SKM-1 (cell line): ENCODE measurements around the gene BBS9.
"Not testable (repeated sequence)": the region's sequence is repeated elsewhere in the genome, so short reads cannot be mapped to it uniquely, and the experiment has no call there.

ENCODE experiments used
- DNase-seq: peaks from one replicate; lab custom pipeline; 2025; ENCODE audit not compliant: unreplicated experiment; lab: John Stamatoyannopoulos, UW

Gene BBS9

DNA sequence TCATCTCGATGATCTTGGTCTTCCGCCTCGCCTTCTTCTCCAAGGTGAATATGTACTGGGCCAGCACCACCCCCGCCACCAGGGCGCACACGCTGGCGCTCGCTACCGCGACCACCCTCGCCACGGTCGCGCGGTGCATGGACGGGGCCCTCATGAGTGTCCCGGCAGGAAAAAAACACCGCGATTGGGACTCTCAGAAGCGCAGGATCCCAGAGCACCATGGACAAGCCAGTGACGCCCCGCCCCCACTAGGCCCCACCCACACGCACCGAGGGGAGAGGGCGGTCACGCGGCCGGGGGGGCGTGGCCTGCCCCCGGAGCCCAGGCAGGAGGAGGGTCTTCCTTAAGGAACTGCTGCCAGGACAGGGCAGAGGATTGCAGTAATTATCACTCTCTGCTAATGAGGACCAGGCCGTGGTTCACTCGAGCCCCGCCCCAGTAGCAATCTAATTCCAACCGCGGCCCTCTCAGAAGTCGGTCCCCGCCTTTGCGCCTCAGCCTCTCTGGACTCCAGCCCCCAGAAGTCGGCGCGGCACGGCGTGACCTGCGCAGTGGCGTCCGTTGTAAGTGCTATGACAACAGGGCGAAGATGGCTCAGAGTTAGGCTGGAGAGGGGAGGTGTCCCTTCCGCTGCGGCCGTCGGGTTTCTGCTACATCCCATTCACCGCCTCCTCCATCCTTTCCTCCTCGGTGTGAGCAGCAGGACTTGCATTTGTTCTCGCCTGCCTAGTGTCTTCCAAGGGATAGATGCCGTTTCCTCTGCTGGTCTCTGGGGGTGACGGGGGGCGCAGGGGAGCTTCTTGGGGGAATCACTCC lies at the start of gene BBS9:
Gene BBS9 (plus strand): TSS at position 575 of the 816 bp plus-strand sequence. CDS start 16,689 bp downstream, outside the sequence.
- peak; percentile 93 for DNase-seq

DNA sequence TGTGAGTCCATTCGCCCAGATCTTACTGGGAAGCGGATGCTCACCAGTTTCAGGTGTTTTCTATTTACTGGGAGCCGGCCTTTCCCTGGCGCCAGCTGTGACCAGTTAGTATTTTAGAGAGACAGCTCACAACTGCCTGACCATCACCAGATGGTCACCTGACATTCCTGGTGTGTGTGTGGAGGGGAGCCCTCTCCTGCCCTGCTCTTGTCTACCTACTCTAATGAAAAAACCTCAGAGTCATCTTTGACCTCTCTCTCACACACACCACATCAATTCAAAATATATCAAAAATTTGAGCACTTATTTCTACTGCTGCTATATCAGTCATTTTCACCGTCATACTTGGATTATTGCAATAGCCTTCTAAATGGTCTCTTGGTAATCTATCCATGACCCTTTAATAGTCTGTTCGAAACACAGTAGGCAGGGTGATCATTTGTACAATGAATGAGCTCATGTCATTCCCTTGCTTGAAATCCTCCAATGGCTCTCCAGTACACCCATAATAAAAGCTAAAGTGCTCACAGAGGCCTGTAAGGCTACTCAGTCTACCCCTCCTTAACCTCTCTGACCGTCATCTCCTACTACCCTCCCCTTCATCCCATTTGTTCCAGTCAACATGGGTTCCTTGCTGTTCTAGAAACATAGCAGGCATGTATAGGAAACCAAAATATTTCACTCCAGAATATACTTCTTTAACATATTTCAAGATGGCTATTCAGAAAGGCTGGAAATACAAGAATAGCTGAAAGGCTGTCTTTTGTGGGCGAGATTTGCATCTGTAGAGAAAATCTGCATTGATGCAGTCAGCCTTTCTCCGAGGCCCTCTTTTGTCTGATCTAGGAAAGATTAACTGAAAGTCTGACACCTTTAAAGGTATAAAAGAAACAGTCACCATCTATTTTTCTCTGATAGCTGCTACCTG lies 49.3 kb upstream of the BBS9 start:
- no peak for DNase-seq

DNA sequence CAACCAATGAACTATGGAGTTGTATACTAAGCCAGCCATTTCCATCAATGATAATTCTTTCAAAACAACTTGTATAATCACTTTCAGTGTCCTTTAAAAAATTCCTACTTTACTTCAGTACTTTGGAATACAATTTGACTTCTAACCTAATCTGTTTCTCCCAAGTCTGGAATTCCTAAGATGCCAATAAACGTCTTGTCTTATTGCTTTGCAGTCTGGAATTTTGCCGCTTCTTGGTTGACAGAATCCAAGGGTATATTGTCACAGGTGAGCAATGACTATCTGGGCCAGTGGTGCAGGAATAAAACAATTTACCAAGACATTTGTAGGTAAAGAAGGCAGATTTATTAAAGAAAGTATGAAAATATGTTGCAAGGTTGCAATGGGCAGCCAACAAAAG lies 42.0 kb upstream of the BBS9 start:
- no peak for DNase-seq

DNA sequence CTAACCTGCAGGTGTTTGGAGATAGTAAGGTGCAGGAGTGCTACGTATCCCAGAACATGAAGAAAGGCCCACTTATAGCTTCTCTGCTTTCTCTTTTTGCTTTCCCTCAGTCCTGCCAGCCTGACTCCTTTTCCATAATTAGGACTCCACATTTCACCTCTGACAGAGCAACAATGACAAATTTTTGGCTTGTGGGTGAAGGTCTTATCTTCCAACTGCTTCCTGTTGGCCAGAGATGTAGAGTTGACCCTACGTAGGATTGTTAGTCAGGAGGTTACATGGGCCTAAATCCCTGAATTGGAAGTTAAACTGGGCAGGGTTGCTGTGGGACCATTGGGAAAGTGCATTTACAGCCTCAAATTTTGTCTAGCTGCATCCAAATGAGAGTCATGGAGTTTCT lies 41.5 kb upstream of the BBS9 start:
- DNase-seq, result no peak

DNA sequence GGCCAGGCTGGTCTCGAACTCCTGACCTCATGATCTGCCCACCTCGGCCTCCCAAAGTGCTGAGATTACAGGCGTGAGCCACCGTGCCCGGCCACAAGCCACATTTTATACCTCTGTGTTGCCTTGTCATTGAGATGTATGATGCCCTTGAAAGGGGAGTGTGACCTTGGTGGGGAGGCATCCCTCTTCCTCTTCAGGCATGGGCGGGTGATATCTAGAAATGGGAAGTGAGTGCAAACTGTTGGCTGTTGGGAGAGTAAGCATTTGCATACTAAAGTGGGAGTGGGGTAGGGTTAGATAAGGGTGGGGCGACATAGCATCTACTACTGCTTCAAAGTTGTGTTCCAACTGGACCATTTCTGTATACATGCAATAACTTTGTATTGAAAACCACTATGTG lies 40.2 kb upstream of the BBS9 start:
- DNase-seq, result no peak

DNA sequence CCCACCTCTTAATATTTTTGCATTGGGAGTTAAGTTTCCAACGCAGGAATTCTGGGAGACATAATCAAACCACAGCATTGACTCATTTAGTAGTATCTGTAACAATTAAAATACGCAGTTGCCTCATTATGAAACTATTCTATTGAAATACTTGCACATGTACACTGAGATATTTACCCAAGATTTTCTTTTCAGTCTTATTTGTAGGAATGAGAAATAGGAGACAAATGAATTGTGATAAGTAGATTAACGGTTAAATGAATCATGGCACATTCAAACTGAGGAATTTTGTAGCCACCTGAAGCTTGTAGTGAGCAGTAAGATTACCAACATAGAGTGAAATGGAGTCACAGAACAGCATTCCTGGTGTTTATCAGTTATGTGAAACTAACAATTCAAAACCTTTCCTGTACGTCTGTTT lies 38.2 kb upstream of the BBS9 start:
- DNase-seq, result no peak

DNA sequence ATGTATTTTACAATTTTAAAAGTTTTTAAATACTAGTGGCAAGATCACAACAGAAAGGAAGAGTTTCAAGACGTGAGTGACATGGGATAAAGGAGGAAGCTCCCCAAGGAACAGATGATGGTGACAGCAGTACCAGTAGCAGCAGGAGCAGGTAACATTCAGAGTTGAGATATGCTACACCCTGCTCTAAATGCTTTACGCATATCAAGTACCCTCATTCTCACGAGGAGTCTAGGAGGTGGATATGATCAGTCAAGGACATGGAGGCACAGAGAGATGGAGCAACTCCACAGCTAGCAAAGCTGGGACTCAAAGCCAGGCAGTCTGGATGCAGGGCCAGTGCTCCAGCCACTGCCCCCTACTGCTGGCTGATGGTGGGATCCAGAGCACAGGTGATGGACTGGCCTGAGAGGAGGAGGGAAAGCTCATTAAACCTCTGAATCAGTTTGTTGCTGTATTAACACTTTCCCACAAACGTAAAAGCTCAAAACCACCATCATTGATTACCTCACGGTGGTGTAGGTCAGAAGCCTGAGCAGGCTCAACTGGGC lies 37.6 kb upstream of the BBS9 start:
- DNase-seq, result no peak

DNA sequence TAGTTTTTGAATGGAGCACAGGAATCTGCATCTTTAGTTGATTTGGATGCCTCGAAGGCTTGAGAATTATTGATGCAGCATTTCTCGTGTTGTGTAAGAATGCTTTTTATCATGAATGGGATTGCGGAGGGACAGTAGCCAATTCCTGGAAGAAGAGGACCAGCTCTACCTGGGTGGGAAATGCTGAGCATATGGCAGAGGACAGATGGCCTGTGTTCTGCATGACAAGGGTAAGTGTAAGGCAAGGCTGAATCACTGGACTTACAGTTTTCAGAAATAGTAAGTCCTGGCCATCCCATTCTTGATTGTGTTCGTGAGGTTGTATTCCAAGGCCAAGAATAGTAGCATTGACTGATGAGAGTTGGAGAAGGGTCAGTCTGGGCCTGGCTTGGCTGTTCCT lies 36.1 kb upstream of the BBS9 start:
- DNase-seq, result no peak

DNA sequence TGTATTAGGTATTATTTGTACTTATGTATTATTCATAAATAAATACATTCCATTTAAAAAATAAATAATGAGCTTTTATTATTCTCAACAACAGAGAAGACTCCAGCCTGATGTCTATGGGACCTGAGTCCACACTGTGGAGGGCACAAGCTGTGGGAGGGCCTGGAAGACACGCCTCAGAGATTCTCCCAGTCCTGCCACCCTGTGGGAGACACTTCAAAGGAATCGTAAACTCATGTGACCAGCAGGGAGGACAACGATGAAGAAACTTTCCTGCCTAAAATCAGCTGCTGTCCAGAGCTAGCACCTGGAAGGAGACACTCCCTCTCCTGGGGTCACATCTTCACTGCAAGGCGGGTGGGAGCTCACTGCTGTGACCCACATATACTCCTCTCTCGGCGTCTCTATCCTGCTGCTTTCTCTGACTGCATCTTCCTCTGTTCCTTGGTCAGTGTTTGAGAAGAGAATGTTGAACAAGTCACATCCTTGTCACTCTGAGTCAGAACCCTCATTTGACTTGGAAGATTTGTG lies 34.6 kb upstream of the BBS9 start:
- DNase-seq, result not testable (repeated sequence)

DNA sequence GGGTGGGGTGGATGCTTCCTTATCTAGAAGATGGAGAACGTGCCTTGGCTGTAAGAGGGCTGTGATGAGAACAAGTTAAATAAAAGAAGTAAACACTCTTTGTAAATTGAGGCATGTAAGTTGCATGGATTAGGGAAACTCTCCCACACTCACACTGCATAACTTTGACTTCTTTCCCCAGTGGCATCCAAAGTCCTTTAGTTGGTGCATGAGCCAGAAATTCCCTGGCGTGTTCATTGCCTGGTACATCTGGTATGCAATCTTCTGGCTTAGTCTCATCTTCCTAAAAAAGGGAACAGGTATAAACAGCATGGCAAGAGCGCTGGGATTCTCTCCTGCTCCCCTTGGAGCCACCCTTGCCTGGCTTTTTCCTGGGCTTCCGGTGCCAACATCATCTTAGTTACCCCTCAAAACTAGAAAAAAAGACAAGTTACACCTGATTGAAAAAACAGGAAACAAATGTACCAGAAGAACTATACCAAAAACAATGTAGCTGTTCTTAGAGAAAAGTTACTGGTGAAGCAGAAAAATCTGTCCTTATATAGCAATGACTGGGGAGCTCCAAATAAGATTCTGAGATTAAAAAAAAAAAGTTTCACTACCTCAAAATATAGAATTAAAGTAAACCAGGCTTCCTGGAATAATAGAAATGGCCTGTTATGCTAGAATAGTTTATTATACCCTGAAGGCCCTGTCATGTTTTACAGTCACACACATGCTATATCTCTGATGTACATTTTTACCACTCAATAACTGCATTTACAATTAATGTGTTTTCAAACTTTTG lies 30.0 kb upstream of the BBS9 start:
- DNase-seq, result no peak

DNA sequence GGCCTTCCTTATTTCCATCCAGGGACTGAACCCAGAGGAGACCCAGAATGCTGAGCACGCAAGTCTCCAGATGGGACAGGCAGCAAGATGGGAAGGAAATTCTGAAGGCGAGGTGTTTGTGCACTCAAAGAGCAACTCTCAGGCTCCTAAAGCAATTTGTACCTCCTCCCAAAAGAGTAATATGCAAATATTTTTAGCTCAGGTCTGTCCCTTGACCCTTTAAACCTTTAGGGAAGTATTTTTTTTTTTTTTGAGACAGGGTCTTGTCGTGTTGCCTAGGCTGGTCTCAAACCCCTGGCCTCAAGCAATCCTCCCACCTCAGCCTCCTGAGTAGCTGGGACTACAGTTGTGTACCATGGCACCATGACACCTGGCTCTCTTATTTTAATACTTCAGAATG lies 28.6 kb upstream of the BBS9 start:
- DNase-seq, result no peak

DNA sequence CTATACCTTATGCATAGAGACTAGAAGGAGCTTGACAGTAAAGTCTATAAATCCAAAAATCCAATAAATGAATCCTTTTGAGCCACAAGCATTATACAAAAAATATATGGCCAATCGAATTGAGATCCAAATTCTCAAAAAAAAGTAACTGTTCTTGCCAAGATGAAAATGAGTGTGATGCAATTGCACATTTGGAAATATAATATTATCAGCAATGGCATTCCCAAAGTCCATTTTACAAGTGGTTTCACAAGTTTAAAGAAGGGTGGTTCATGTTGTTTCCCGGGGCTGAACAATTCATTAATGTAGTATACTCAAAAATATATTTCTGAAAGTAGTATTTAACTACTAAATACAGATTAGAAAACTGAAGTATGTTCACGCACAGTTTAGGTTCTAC lies 27.5 kb upstream of the BBS9 start:
- DNase-seq, result no peak

DNA sequence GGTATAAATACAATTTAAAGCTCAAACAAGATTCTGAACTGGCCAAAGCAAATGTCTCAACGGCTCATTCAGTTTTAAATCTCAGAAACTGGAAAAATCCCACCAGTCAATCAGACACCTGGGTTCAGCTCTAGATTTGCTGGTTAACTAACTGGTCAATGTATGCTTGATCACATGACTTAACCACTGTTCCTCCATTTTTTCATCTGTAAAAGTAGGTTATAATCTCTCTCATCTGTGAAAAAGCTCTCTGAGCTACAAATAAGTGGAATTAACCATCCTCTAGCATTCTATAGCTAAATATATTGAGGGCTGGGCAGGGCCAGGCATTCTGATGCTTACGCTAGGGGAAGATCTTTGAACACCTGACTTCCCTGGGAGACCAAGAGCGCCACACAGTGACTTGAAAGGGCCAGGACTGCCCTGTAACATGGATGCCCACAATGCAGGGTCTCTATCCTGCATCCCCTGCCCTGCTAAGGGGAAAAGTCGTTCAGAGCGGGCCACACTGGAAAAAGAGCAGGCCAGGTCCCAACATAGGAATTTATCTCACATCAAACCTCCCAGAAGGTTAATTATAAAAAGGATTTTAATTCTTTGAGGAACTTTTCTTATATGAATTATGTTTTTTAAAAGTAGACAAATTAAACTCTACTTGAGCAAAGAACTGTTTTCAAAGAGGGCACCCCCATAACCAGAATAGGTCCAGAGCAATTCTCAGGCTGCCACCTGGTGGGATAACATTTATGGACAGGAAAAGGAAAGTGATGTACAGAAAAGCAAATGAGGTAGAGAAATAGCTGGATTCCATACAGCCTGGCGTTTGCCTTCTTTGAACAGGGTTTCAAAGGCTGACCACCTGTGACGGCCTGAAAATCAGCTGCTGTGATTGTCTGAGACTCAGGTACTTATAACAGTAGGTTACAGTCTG lies 22.0 kb upstream of the BBS9 start:
- no peak for DNase-seq

DNA sequence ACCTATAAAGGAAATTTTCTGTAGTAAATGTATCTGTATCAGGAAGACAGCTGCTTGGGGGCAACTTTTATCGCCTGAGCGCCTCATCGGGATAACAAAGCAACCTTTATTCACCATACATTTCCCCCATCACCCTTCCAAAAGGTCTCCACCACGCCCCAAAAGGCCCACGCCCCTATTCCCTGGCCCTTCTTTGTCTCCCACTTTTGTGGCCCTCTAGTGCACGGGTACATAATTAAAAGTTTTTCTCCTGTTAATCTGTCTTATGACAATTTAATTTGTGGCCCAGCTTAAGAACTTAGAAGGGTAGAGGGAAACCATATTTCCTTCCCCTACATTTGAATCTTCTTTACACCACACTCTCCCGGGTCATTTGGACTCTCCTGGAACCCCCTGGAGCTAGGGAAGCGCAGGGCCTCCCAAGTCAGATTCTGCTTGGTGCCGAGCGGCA lies 20.8 kb upstream of the BBS9 start:
- DNase-seq, result no peak

DNA sequence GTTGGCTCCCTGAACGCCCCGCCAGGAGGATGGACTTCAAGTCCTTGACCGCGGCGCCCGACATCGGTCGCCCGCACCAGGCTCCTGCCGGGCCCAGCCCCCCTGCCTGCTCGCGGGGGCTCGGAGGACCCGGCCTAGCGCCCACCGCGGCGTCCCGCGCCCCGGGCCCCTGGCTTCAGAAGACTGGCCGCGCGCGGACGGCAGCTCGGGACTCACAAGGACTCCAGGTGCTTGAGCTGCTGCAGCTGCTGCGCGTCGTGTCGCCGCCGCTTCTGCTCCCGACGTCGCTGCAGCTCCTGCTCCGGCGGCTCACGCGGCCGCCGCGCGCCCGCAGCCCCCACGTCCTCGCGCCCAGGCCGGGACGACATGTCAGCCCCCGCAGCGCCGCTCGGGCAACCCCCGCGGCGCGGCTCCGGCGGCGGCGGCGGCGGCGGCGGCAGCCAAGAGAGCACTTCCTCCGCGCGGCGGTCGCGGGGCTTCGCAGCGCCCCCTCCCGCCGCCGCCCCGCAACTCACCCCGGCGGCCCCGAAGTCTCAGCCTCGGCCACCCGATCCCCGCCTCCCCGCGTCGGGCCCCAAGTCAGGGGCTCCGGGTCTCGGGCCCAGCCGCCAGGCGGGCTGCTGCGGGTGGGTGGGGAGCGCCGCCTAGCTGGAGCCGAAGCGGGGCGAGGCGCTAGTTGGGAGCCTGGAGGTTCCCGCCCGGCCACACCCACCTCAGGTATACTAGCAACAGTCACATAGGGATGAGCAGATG lies 20.2 kb upstream of the BBS9 start, which contains the start of gene RP9:
Gene RP9 (minus strand): TSS at position 400 of the 753 bp plus-strand sequence. CDS start 32 bp downstream, at position 368.
- peak; percentile 52 for DNase-seq

DNA sequence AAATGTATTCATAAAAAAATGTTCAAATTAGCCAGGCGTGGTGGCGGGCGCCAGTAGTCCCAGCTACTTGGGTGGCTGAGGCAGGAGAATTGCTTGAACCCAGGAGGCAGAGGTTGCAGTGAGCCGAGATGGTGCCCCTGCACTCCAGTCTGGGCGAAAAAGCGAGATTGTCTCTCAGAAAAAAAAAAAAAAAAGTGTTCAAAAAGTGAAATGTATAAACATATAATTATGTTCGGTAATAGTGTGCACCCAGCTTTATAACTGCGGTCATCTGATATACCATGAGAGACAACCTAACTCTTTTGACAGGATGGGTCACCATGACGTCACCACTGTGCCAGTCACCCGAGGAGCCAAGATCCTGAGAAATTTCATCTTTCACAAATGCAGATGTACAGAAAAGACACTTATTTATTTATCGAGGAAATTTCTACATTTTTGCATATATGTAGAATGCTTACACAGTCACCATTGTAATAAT lies 19.6 kb upstream of the BBS9 start:
- no peak for DNase-seq

DNA sequence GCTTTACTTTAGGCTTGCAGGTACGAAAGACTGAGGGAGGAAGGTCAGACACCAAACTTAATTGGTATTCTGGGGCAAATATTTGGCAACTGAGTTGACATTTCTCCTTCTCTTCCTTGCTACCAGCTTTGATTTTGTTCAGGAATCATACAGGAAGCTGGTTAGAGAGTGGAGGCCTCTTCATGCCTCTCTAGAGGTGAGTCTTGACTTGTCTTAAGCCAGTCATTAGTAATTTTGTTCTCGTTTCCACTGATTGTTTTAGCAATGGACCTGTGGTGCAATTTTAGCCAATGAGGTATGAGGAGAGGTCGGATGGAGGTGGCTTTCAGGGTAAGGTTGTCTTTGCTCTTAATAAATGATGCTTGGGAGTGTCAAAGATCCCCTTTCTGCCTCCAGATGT lies 17.8 kb upstream of the BBS9 start:
- DNase-seq, result no peak

DNA sequence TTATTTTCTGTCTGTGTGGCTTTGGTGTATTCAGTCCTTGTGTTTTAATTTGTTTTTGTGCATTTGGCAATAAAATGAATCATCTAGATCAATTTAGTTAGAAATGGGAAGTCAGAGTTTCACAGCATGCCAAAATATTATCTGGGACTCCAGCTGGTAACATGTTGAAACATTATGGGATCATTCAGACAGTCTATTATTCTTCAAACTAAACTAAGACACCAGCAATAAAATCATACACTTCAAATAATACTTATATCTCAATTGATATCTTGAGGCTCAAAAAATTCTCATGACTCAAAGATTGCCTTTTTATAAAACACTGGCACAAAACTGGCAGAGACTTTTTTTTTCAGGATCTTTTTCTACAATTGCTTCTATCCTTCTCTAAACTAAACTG lies 14.4 kb upstream of the BBS9 start:
- DNase-seq, result no peak

DNA sequence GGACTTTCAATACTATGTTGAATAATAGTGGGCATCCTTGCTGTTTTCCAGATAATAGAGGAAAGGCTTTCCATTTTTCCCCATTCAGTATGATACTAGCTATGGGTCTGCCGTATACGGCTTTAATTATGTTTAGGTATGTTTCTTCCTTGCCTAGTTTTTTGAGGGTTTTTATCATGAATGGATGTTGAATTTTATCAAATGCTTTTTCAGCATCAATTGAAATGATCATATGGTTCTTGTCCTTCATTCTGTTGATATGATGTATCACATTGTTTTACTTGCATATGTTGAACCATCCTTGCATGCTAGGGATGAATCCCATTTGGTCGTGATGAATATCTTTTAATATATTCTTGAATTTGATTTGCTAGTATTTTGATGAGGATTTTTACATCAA lies 11.0 kb upstream of the BBS9 start:
- DNase-seq, result no peak
